PC-9 (cell line): ENCODE data around the gene UBE2V1. TPM values are rescaled to one million over a fixed set of nuclear protein-coding genes. Genes with fewer than 3 reads are reported as not detected.

ENCODE experiments used
- BruUV-seq: library from RNA; stranded (reverse); fragments of 400-500 nt; replicated peaks from 2 replicates; lab custom pipeline; 2021; lab: Mats Ljungman, UMichigan
- CTCF ChIA-PET: fragments of 300-600 bp; sonication (Branson Sonifier 250); formaldehyde crosslinking; loops from one replicate; lab custom pipeline; 2022; ENCODE audit warnings: antibody characterized with exemption; lab: Charles Lee
- POLR2A ChIA-PET: fragments of 300-600 bp; sonication (Branson Sonifier 250); formaldehyde crosslinking; loops from one replicate; lab custom pipeline; 2022; ENCODE audit warnings: antibody characterized with exemption; ENCODE audit not compliant: unreplicated experiment; lab: Charles Lee
- DNase-seq, 2 experiments: peaks; one replicate each; pipeline versions ENCODE4 v3.0.0 to v3.0.0-alpha.2; 2015 to 2022; ENCODE audit warnings: mixed read lengths in 1 of 2
- H2AFZ ChIP-seq: fragments of 200-600 bp; sonication (generic); 2 replicates; pipeline ENCODE4 v1.8.1; 2017; ENCODE audit warnings: antibody characterized with exemption
- H3F3A ChIP-seq: fragments of 200-600 bp; sonication (generic); 2 replicates; pipeline ENCODE4 v1.8.1; 2017; ENCODE audit warnings: antibody characterized with exemption, mild to moderate bottlenecking, low read depth; ENCODE audit not compliant: insufficient read depth
- H3K27ac ChIP-seq: fragments of 200-600 bp; sonication (generic); 2 replicates; pipeline ENCODE4 v1.6.1; 2016; ENCODE audit warnings: mixed run types
- H3K27me3 ChIP-seq: fragments of 200-600 bp; sonication (generic); 2 replicates; pipeline ENCODE4 v1.6.1; 2016; ENCODE audit warnings: low read depth, mixed run types; ENCODE audit not compliant: insufficient read depth
- H3K36me3 ChIP-seq: fragments of 200-600 bp; sonication (generic); 2 replicates; pipeline ENCODE4 v1.6.1; 2016; ENCODE audit warnings: low read depth, mixed run types
- H3K4me1 ChIP-seq: fragments of 200-600 bp; sonication (generic); replicated peaks from 2 replicates; pipeline ENCODE4 v1.6.1; 2016; ENCODE audit warnings: mixed run types; ENCODE audit not compliant: insufficient read depth
- H3K4me2 ChIP-seq: fragments of 200-600 bp; sonication (generic); 2 replicates; pipeline ENCODE4 v1.6.1; 2017; ENCODE audit warnings: mixed run types
- H3K4me3 ChIP-seq: fragments of 200-600 bp; sonication (generic); 2 replicates; pipeline ENCODE4 v1.6.1; 2016; ENCODE audit warnings: mixed run types
- H3K79me2 ChIP-seq: fragments of 200-600 bp; sonication (generic); 2 replicates; pipeline ENCODE4 v1.6.1; 2017; ENCODE audit warnings: low read depth, mixed run types
- H3K9me2 ChIP-seq: fragments of 200-600 bp; sonication (generic); 2 replicates; pipeline ENCODE4 v1.8.1; 2017; ENCODE audit warnings: mild to moderate bottlenecking; ENCODE audit not compliant: insufficient read depth
- H3K9me3 ChIP-seq: fragments of 200-600 bp; sonication (generic); 2 replicates; pipeline ENCODE4 v1.8.1; 2016; ENCODE audit warnings: low read depth; ENCODE audit not compliant: insufficient read depth
- H4K20me1 ChIP-seq: fragments of 200-600 bp; sonication (generic); 2 replicates; pipeline ENCODE4 v1.8.1; 2017; ENCODE audit not compliant: insufficient read depth
- CTCF ChIP-seq: fragments of 200-600 bp; sonication (generic); conservative IDR thresholded peaks from 2 replicates; pipeline ENCODE4 v1.6.1; 2017; ENCODE audit warnings: mixed run types, antibody characterized with exemption, mild to moderate bottlenecking, moderate library complexity
- EZH2 ChIP-seq: fragments of 200-600 bp; sonication (generic); IDR thresholded peaks from 2 replicates; pipeline ENCODE4 v1.8.0; 2017; ENCODE audit warnings: antibody characterized with exemption, low read depth
- intact Hi-C: fragments of 100-400 bp; cut with micrococcal nuclease; formaldehyde crosslinking; loops from one replicate; pipeline ENCODE4 v1.10.0; 2022; ENCODE audit not compliant: unreplicated experiment
- total RNA-seq: library from RNA; stranded (reverse); gene quantifications from 2 replicates; pipeline ENCODE4 v1.2.3, GENCODE V29; 2021

The UBE2V1 gene
- total RNA-seq, 1 experiment from 2014 or later: 174 TPM

GRCh38 chr20:50113420-50114224 is 672 bp upstream of the UBE2V1 start:
- intact Hi-C loops: loop anchor here (5.0 kb wide), 1 partner anchor 39 kb away; the partner anchor contains the start of gene PEDS1
- peaks cover 45% of the 10 kb centered on the region for H3K4me1 ChIP-seq
- DNase-seq: no peak
- no peaks in the 10 kb centered on the region for H3K27me3 ChIP-seq
- H3K27ac ChIP-seq: peak overlapping the region; percentile 64
- ChIA-PET CTCF (interaction anchor here (1.1 kb wide), 1 partner anchor 135 kb away, joined by 5 read pairs; no protein-coding TSS in a partner anchor), POLR2A (interaction anchor here (0.6 to 0.7 kb wide), 4 partner anchors 34 to 198 kb away, joined by 3 to 10 read pairs (median 4); no protein-coding TSS in a partner anchor)
- H3F3A ChIP-seq: peaks cover 34% of the 10 kb centered on the region
- H3K4me3 ChIP-seq: peak overlapping the region; percentile 94
- H3K79me2 ChIP-seq: peaks cover 64% of the 10 kb centered on the region
- peaks cover 33% of the 10 kb centered on the region for H4K20me1 ChIP-seq
- no peaks in the 10 kb centered on the region for H3K9me2 ChIP-seq
- TSS peak; percentile 83 for BruUV-seq
- H3K4me2 ChIP-seq: peak overlapping the region; percentile 89
- H3K9me3 ChIP-seq: no peaks in the 10 kb centered on the region
- peak overlapping the region; percentile 78 for H2AFZ ChIP-seq
- no peak for TF ChIP-seq CTCF
- no peak for TF ChIP-seq EZH2
- H3K36me3 ChIP-seq: peaks cover 6% of the 10 kb centered on the region; the same call in 1 of the 2 replicates

GRCh38 chr20:50111829-50112495 is 988 bp downstream of the UBE2V1 start:
- H2AFZ ChIP-seq: no peak overlapping the region
- BruUV-seq: TSS peak; percentile 27
- peak overlapping the region; percentile 94 for H3K4me3 ChIP-seq
- H3K27ac ChIP-seq: peak overlapping the region; percentile 64
- TF ChIP-seq EZH2 (no peak), CTCF (no peak)
- peaks cover 45% of the 10 kb centered on the region for H3K4me1 ChIP-seq
- no peaks in the 10 kb centered on the region for H3K27me3 ChIP-seq
- H3K36me3 ChIP-seq: peaks cover 15% of the 10 kb centered on the region; the same call in 1 of the 2 replicates
- DNase-seq: no peak
- intact Hi-C loops: loop anchor here (5.0 kb wide), 1 partner anchor 40 kb away; the partner anchor contains the start of gene PEDS1
- ChIA-PET POLR2A (no interaction called here), CTCF (interaction anchor here (0.6 kb wide), 1 partner anchor 681 kb away, joined by 7 read pairs; no protein-coding TSS in a partner anchor)
- no peaks in the 10 kb centered on the region for H3K9me3 ChIP-seq
- peaks cover 35% of the 10 kb centered on the region for H3F3A ChIP-seq
- H3K4me2 ChIP-seq: peak overlapping the region; percentile 89
- no peaks in the 10 kb centered on the region for H3K9me2 ChIP-seq
- H4K20me1 ChIP-seq: peaks cover 49% of the 10 kb centered on the region
- peaks cover 81% of the 10 kb centered on the region for H3K79me2 ChIP-seq

GRCh38 chr20:50111120-50111828 is 1.7 kb downstream of the UBE2V1 start:
- H2AFZ ChIP-seq: no peak overlapping the region
- H3K9me3 ChIP-seq: no peaks in the 10 kb centered on the region
- H3K9me2 ChIP-seq: no peaks in the 10 kb centered on the region
- peaks cover 88% of the 10 kb centered on the region for H3K79me2 ChIP-seq
- H3K4me1 ChIP-seq: peaks cover 42% of the 10 kb centered on the region
- POLR2A ChIA-PET: no interaction called here
- no peaks in the 10 kb centered on the region for H3K27me3 ChIP-seq
- peaks cover 49% of the 10 kb centered on the region for H4K20me1 ChIP-seq
- peaks cover 40% of the 10 kb centered on the region for H3F3A ChIP-seq
- H3K4me2 ChIP-seq: peak overlapping the region; percentile 89
- TF ChIP-seq EZH2 (no peak), CTCF (no peak)
- CTCF ChIA-PET: interaction anchor here (0.7 kb wide), 1 partner anchor 154 kb away, joined by 3 read pairs; no protein-coding TSS in a partner anchor
- peak; percentile 35 to 53 for DNase-seq
- intact Hi-C loops: loop anchor here (5.0 kb wide), 1 partner anchor 41 kb away; the partner anchor contains the start of gene PEDS1
- no TSS peak for BruUV-seq
- H3K36me3 ChIP-seq: peaks cover 15% of the 10 kb centered on the region; the same call in 1 of the 2 replicates
- H3K27ac ChIP-seq: peak overlapping the region; percentile 64
- peak overlapping the region; percentile 94 for H3K4me3 ChIP-seq
